HG03520 (cell line): Measurements from ENCODE around the gene MYL6B.
"Not testable (repeated sequence)": the region's sequence is repeated elsewhere in the genome, so short reads cannot be mapped to it uniquely, and the experiment has no call there.

Experiments used
- ATAC-seq: cut with Tn5 transposase; IDR thresholded peaks from one replicate; pipeline ENCODE4 v1.9.1; 2021; ENCODE audit warnings: mild to moderate bottlenecking, moderate library complexity; ENCODE audit not compliant: unreplicated experiment

The MYL6B gene

DNA sequence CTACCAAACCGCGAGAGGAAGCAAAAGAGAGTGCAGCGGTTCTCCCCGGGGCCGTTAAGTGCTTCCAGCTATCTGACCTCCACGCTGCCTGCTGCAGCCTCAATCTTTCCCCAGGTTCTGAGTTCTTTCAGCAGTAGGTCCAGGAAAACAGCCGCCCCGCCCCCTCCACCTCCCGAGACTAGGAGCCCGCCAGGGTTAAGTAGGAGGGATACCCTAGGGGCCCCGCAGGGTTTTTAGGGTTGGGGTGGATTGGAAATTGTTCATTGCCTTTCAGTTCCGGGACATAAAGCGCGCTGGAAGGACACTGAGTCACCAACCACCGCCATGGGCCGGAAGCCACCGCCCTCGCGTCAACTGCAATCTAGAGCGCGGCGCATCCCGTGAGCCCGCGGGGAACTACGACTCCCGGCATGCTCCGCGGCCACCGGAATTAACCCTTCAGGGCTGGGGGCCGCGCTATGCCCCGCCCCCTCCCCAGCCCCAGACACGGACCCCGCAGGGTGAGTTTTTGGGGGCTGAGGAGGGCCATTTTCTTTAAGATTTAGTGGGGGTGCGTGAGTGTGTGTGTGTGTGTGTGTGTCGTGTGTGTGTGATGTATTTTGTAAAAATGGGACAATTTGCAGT lies at the start of gene MYL6B:
Gene MYL6B (plus strand): TSS at position 456 of the 624 bp plus-strand sequence. CDS start 1,332 bp downstream, outside the sequence.
- ATAC-seq, result peak; percentile 74

GRCh38 chr12:56102683-56103065 lies 49.7 kb upstream of the MYL6B start:
- no peak for ATAC-seq

DNA sequence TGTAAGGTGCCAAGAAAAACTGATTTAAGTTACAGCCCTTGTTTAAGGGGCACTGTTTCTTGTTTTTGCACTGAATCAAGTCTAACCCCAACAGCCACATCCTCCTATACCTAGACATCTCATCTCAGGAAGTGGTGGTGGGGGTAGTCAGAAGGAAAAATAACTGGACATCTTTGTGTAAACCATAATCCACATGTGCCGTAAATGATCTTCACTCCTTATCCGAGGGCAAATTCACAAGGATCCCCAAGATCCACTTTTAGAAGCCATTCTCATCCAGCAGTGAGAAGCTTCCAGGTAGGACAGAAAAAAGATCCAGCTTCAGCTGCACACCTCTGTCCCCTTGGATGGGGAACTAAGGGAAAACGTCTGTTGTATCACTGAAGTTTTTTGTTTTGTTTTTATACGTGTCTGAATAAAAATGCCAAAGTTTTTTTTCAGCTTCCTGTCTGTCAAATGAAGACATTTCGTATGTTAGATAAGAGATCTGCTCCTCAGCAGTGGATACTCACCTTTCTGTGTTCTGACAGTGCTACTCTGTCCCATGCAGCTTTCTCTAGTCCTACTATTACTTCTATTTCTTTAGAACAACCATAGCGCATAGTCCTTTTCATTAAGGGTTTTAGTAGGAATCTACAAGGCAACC lies 49.2 kb upstream of the MYL6B start:
- no peak for ATAC-seq

DNA sequence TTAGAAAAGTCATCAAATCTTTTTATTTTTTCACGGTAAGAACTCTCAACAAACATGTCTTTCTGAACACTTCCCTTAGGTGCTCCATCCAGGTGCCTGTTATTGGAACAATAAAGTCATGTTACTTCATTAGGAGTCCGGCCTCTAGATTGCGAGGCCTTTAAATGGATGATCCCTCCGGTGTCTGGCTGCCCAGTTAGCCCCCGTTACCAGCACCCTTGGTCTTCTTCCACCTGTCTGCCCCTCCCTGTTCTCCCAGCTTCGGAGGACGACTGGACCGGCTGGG lies 48.6 kb upstream of the MYL6B start:
- no peak for ATAC-seq

GRCh38 chr12:56104109-56104814 lies 48.1 kb upstream of the MYL6B start, which contains the start of gene PA2G4:
Gene PA2G4 (plus strand): TSS chr12:56104559. CDS start chr12:56104738, 179 bp downstream.
- ATAC-seq, result peak; percentile 92

DNA sequence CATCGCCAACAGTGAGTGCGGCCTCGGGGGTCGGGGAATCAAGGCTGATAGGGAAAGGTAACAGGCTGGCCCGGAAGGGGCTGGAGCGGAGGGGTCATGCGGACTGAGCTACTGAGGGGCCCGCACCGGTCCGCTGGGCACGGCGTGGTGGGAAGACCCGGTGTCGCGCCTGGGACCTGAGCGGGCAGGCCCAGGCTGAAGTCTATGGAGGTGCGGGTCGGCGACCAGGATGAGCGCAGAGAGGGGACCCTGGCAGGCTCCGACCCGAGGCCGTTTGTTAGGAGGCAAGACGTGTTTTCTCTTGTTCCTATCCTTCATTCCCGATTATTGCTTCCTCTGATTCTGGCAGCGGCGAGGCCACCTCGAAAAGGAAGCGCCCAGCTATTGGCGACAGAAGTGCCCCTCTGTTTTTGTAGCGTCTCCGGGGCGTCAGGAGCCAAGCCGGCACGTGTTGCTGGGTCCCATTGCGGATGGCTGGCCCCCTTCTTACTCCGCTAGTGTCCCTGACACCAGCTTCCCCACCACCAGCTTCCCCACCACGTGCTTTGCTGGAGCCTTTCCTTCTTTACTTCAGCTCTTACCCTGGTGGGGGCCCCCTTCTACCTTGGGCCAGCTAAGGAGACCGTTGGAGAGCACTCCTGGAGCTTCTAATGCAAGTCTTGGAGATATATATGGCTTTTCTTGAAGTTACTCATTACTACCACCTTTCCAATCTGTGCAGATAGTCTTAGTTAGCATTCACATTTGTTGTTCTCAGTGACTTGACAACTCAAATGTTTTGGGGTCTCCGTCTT lies 47.4 kb upstream of the MYL6B start:
- ATAC-seq, result no peak

DNA sequence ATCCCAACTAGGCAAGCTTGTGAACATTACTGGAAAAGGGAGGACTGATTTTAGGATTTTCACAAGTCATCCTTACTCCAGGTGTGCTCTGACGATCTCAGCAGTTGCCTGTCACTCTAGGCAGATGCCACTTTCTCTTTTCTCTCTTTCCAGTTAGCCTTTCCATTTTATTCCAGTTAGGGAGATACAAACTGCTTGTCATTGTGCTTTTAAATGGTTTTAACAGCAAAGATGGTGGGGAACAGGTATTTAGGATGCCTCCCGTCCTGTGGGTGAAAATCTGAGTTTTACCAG lies 46.8 kb upstream of the MYL6B start:
- no peak for ATAC-seq

GRCh38 chr12:56107242-56107641 lies 45.1 kb upstream of the MYL6B start:
- ATAC-seq, result no peak

GRCh38 chr12:56110571-56110970 lies 41.8 kb upstream of the MYL6B start:
- no peak for ATAC-seq

GRCh38 chr12:56114084-56114483 lies 38.3 kb upstream of the MYL6B start:
- no peak for ATAC-seq

GRCh38 chr12:56115329-56115728 lies 37.1 kb upstream of the MYL6B start:
- ATAC-seq, result no peak

DNA sequence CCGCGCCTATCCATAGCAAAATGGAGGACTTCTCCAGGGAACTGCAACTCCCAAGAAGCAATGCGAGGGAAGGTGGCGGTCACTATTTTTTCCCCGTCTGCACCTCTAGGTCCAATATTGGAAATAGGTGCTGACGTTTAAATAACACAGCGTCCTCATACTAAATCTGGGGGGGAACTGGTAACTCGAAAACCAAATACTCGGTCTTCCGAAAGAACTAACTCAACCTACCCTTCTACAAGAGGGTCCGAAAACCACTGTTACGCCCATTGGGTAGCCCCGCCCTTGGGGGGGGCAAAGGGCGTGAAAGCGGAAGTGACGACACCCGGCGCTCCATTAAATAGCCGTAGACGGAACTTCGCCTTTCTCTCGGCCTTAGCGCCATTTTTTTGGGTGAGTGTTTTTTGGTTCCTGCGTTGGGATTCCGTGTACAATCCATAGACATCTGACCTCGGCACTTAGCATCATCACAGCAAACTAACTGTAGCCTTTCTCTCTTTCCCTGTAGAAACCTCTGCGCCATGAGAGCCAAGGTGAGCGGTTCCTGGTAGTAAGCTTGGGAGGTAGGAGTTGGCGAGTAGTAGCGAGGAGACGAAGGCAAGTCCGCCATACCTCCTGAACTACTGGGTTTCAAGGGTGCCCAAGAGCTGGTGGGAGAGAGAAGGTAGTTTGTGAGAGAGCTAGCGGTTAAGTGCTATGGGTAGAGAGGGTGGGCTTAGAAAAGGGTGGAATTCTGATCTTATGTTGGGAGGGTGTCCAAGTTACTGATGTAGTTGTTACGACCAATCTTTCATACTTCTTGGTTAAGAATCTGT lies 35.9 kb upstream of the MYL6B start, which contains the start of gene RPL41:
Gene RPL41 (plus strand): TSS at position 367 of the 815 bp plus-strand sequence.
- peak; percentile 34 for ATAC-seq

- not testable (repeated sequence) for ATAC-seq
These were observed 35.2 kb upstream of the MYL6B start for GRCh38 chr12:56117082-56117706.

GRCh38 chr12:56117778-56118687 lies 34.4 kb upstream of the MYL6B start, which contains the start of gene ZC3H10:
Gene ZC3H10 (plus strand): TSS chr12:56118266. CDS start chr12:56120563, 2,297 bp downstream.
- ATAC-seq, result peak; percentile 74

- peak; percentile 3 for ATAC-seq
These were observed 33.6 kb upstream of the MYL6B start for GRCh38 chr12:56118688-56119357.

GRCh38 chr12:56119361-56119796 lies 33.0 kb upstream of the MYL6B start:
- ATAC-seq, result no peak

- ATAC-seq, result no peak
These were observed 32.1 kb upstream of the MYL6B start for GRCh38 chr12:56120158-56120846.
